Common myeloid progenitor, CD34-positive (primary cell): Measurements from ENCODE around the gene DISP2.

Source experiments
- CTCF ChIA-PET: fragments of 350-600 bp; sonication (Branson Sonifier 250); formaldehyde crosslinking; loops from one replicate; lab custom pipeline; 2021; ENCODE audit warnings: antibody characterized with exemption; lab: Charles Lee
- POLR2A ChIA-PET: fragments of 350-600 bp; sonication (Branson Sonifier 250); formaldehyde crosslinking; loops from one replicate; lab custom pipeline; 2021; ENCODE audit warnings: antibody characterized with exemption; lab: Charles Lee
- DNase-seq, 3 donors: peaks; one replicate each; pipeline versions ENCODE4 v3.0.0 to v3.0.0-alpha.2; 2013
- H3K27ac ChIP-seq, 2 experiments: 1 replicate in 1 of 2; 2 replicates in 1 of 2; pipeline ENCODE4 v1.7.0; 2013; ENCODE audit warnings: inconsistent platforms in 2 of 2, low read length in 2 of 2, mild to moderate bottlenecking in 2 of 2, low read depth in 1 of 2, moderate library complexity in 1 of 2; ENCODE audit not compliant: severe bottlenecking in 2 of 2, insufficient read depth in 1 of 2, poor library complexity in 1 of 2
- H3K27me3 ChIP-seq, 5 experiments: replicated peaks in 2 of 5; 1 replicate in 3 of 5; 2 replicates in 2 of 5; pipeline versions ENCODE4 v1.6.1 to v1.7.0; 2013; ENCODE audit warnings: low read length in 4 of 5, mild to moderate bottlenecking in 2 of 5, moderate library complexity in 2 of 5, inconsistent platforms in 1 of 5; ENCODE audit not compliant: insufficient read depth in 5 of 5, control insufficient read depth in 4 of 5
- H3K36me3 ChIP-seq, 4 experiments: 1 replicate in 2 of 4; 2 replicates in 2 of 4; pipeline versions ENCODE4 v1.6.1 to v1.7.0; 2013; ENCODE audit warnings: low read length in 3 of 4, control low read depth in 1 of 4, mild to moderate bottlenecking in 1 of 4; ENCODE audit not compliant: control insufficient read depth in 4 of 4, insufficient read depth in 4 of 4
- H3K4me1 ChIP-seq, 4 experiments: 1 replicate in 3 of 4; 2 replicates in 1 of 4; pipeline versions ENCODE4 v1.6.1 to v1.7.1; 2013; ENCODE audit warnings: low read length in 3 of 4, mild to moderate bottlenecking in 3 of 4, control low read depth in 1 of 4, inconsistent platforms in 1 of 4, moderate library complexity in 1 of 4; ENCODE audit not compliant: control insufficient read depth in 4 of 4, insufficient read depth in 4 of 4; ENCODE audit errors: control extremely low read depth in 1 of 4
- H3K4me3 ChIP-seq, 7 experiments: 1 replicate in 4 of 7; 2 replicates in 3 of 7; pipeline versions ENCODE4 v1.5.1 to v1.7.0; 2013; ENCODE audit warnings: mild to moderate bottlenecking in 7 of 7, low read length in 6 of 7, moderate library complexity in 6 of 7, inconsistent platforms in 2 of 7, low read depth in 2 of 7, control low read depth in 1 of 7; ENCODE audit not compliant: insufficient read depth in 4 of 7, control insufficient read depth in 1 of 7; ENCODE audit errors: extremely low read depth in 1 of 7
- H3K9me3 ChIP-seq, 5 experiments: 1 replicate in 4 of 5; 2 replicates in 1 of 5; pipeline versions ENCODE4 v1.6.1 to v1.7.1; 2013; ENCODE audit warnings: low read length in 4 of 5, mild to moderate bottlenecking in 2 of 5, inconsistent platforms in 1 of 5, low read depth in 1 of 5, moderate library complexity in 1 of 5; ENCODE audit not compliant: control insufficient read depth in 4 of 5, insufficient read depth in 2 of 5; ENCODE audit errors: control extremely low read depth in 1 of 5
- WGBS: methylation state at CpG from one replicate; pipeline ENCODE4 v1.1.5; 2013; ENCODE audit not compliant: insufficient coverage; 5-methylcytosine and 5-hydroxymethylcytosine counted together

Gene DISP2

DNA sequence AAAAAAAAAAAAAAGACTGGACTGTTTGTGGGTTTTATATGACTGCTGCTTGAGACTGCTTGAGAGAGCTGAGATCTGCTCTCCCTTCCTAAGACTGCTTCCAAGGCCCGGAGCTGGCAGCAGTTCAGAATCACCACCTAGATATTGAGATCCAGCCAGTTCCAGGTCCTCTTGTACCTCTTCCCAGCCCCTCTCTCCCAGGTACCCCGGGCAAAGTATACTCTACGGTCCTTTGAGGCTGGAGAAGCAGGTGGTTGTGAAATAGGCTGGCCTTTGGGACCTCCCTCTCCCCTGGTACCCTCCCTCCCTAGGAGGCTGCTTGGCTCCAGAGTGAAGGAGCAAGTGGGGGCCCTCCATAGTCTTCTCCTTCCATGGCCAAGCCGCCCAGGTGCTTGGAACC is 70.2 kb downstream of the DISP2 start:
- no CpG with 5 or more reads among the region's 4 CpGs for WGBS
- DNase-seq = no peak
- Histone ChIP-seq H3K4me1 (no peaks in the 10 kb centered on the region), H3K27me3 (peaks cover 0 to 2% (median 0%) of the 10 kb centered on the region in 5 experiments), H3K27ac (no peak overlapping the region), H3K9me3 (no peaks in the 10 kb centered on the region), H3K36me3 (peaks cover 0 to 6% (median 4%) of the 10 kb centered on the region in 4 experiments), H3K4me3 (no peak overlapping the region)
- POLR2A ChIA-PET = no interaction called here
- CTCF ChIA-PET = interaction anchor here (0.9 to 14.7 kb wide), 2 partner anchors 87 to 118 kb away, joined by 4 to 216 read pairs; partner anchors contain the start of gene CCDC9B
